GM12878 (cell line): ENCODE results near the gene NEMP2. TPM values are rescaled to one million over a fixed set of nuclear protein-coding genes. Genes with fewer than 3 reads are reported as not detected.

Source experiments
- ATAC-seq: fragments of 200-7000 bp; cut with Tn5 transposase; 3 replicates; pipeline ENCODE4 v1.9.1; 2020; ENCODE audit warnings: mild to moderate bottlenecking, moderate library complexity
- BruUV-seq: library from RNA; stranded (reverse); fragments of 400-500 nt; replicated peaks from 2 replicates; lab custom pipeline; 2021; lab: Mats Ljungman, UMichigan
- CTCF ChIA-PET: fragments of 300-600 bp; sonication (Branson Sonifier 250); formaldehyde crosslinking; extraction: SDS; loops from one replicate; lab custom pipeline; 2021; ENCODE audit warnings: inconsistent platforms; lab: Yijun Ruan, JAX
- POLR2A ChIA-PET: fragments of 350-600 bp; formaldehyde crosslinking; extraction: SDS; loops from one replicate; lab custom pipeline; 2021; ENCODE audit warnings: inconsistent platforms; lab: Charles Lee
- RAD21 ChIA-PET: fragments of 300-600 bp; sonication (Branson Sonifier 250); formaldehyde crosslinking; loops from one replicate; lab custom pipeline; 2023; ENCODE audit warnings: antibody characterized with exemption; ENCODE audit not compliant: unreplicated experiment; lab: Charles Lee
- SMC1A ChIA-PET: fragments of 300-600 bp; sonication (Branson Sonifier 250); formaldehyde crosslinking; loops from one replicate; lab custom pipeline; 2023; ENCODE audit not compliant: unreplicated experiment, uncharacterized antibody; lab: Charles Lee
- DNase-seq: peaks from one replicate; pipeline ENCODE4 v3.0.0-alpha.2; 2011; ENCODE audit warnings: low read depth, low spot score
- FAIRE-seq: peaks from 3 replicates; lab custom pipeline; 2011; peaks lifted over from hg19 to GRCh38; lab: Jason Lieb, UNC
- H2AFZ ChIP-seq: 2 replicates; pipeline ENCODE4 v1.6.0; 2011; ENCODE audit warnings: low read depth, low read length, control low read depth; ENCODE audit not compliant: control insufficient read depth
- H3K27ac ChIP-seq: 2 replicates; pipeline ENCODE4 v1.5.1; 2011; ENCODE audit warnings: control low read depth; ENCODE audit not compliant: control insufficient read depth, insufficient read depth
- H3K27me3 ChIP-seq, 2 experiments: replicated peaks in 1 of 2; 2 replicates each; pipeline versions ENCODE4 v1.6.0 to v1.6.1; 2011; ENCODE audit warnings: low read length in 1 of 2; ENCODE audit not compliant: control insufficient read depth in 2 of 2, insufficient read depth in 2 of 2
- H3K36me3 ChIP-seq, 2 experiments: 2 replicates each; pipeline ENCODE4 v1.5.1; 2011; ENCODE audit warnings: low read length in 1 of 2; ENCODE audit not compliant: control insufficient read depth in 2 of 2, insufficient read depth in 2 of 2
- H3K4me1 ChIP-seq: 2 replicates; pipeline ENCODE4 v1.6.1; 2011; ENCODE audit warnings: mild to moderate bottlenecking, low read length, moderate library complexity, mixed read lengths; ENCODE audit not compliant: control insufficient read depth, insufficient read depth
- H3K4me2 ChIP-seq: 2 replicates; pipeline ENCODE4 v1.6.0; 2011; ENCODE audit warnings: control low read depth; ENCODE audit not compliant: control insufficient read depth, insufficient read depth
- H3K4me3 ChIP-seq: fragments of 200-600 bp; sonication (generic); 2 replicates; pipeline ENCODE4 v1.5.1; 2016
- H3K79me2 ChIP-seq: 2 replicates; pipeline ENCODE4 v1.6.0; 2011; ENCODE audit warnings: low read length; ENCODE audit not compliant: control insufficient read depth, insufficient read depth
- H3K9ac ChIP-seq: 2 replicates; pipeline ENCODE4 v1.8.0; 2011; ENCODE audit warnings: low read length, control low read depth, mixed read lengths; ENCODE audit not compliant: control insufficient read depth, insufficient read depth
- H3K9me3 ChIP-seq: replicated peaks from 3 replicates; pipeline ENCODE4 v1.5.1; 2011; ENCODE audit warnings: mild to moderate bottlenecking, low read length; ENCODE audit not compliant: control insufficient read depth, insufficient read depth
- H4K20me1 ChIP-seq: 2 replicates; pipeline ENCODE4 v1.6.0; 2011; ENCODE audit not compliant: control insufficient read depth, insufficient read depth
- ATF2 ChIP-seq: IDR thresholded peaks from 2 replicates; pipeline ENCODE4 v1.6.1; 2012; ENCODE audit warnings: low read length, inconsistent platforms
- BRCA1 ChIP-seq: IDR thresholded peaks from 2 replicates; pipeline ENCODE4 v1.6.1; 2011; ENCODE audit warnings: low read depth, low read length, improper control_type of control experiment
- CBX5 ChIP-seq: sonication (generic); IDR thresholded peaks from 2 replicates; pipeline ENCODE4 v1.6.1; 2016; ENCODE audit warnings: low read depth, moderate library complexity, mild to moderate bottlenecking, inconsistent platforms
- CEBPB ChIP-seq, 2 experiments: fragments of 150-350 bp in 1 of 2; IDR thresholded peaks; 2 replicates each; pipeline ENCODE4 v1.6.1; 2012 to 2014; ENCODE audit warnings: low read depth in 2 of 2, low read length in 2 of 2, borderline replicate concordance in 1 of 2, inconsistent platforms in 1 of 2
- E2F4 ChIP-seq: IDR thresholded peaks from 2 replicates; pipeline ENCODE4 v1.6.1; 2012; ENCODE audit warnings: low read depth, low read length, improper control_type of control experiment
- E4F1 ChIP-seq: fragments of 450-650 bp; IDR thresholded peaks from 2 replicates; pipeline ENCODE4 v1.6.1; 2018; ENCODE audit warnings: borderline replicate concordance, mild to moderate bottlenecking; ENCODE audit not compliant: partially characterized antibody
- EZH2 ChIP-seq: IDR thresholded peaks from 2 replicates; pipeline ENCODE4 v1.6.1; 2012; ENCODE audit warnings: low read depth, mild to moderate bottlenecking, control low read depth, inconsistent platforms, low read length, borderline replicate concordance; ENCODE audit not compliant: control insufficient read depth
- FOS ChIP-seq: IDR thresholded peaks from 3 replicates; pipeline ENCODE4 v1.6.1; 2011; ENCODE audit warnings: borderline replicate concordance; ENCODE audit not compliant: insufficient read length; ENCODE audit errors: extremely low read depth
- KAT2A ChIP-seq: conservative IDR thresholded peaks from 2 replicates; pipeline ENCODE4 v1.6.1; 2011; ENCODE audit warnings: low read depth, low read length; ENCODE audit not compliant: control insufficient read depth
- NFYB ChIP-seq: IDR thresholded peaks from 2 replicates; pipeline ENCODE4 v1.6.1; 2011; ENCODE audit warnings: low read depth, mild to moderate bottlenecking, low read length, improper control_type of control experiment, moderate library complexity; ENCODE audit not compliant: insufficient read depth
- PML ChIP-seq: IDR thresholded peaks from 2 replicates; pipeline ENCODE4 v1.6.1; 2012; ENCODE audit warnings: low read length, inconsistent platforms
- POLR2AphosphoS5 ChIP-seq: IDR thresholded peaks from 2 replicates; pipeline ENCODE4 v1.6.1; 2011; ENCODE audit warnings: mild to moderate bottlenecking, low read length, inconsistent platforms
- REST ChIP-seq: IDR thresholded peaks from 2 replicates; pipeline ENCODE4 v1.6.1; 2012; ENCODE audit warnings: mild to moderate bottlenecking, low read depth, low read length
- STAT1 ChIP-seq: fragments of 450-650 bp; conservative IDR thresholded peaks from 2 replicates; pipeline ENCODE4 v1.6.1; 2014; ENCODE audit warnings: antibody characterized with exemption, mild to moderate bottlenecking
- ZBED1 ChIP-seq: IDR thresholded peaks from 2 replicates; pipeline ENCODE4 v1.6.1; 2016; ENCODE audit warnings: borderline replicate concordance
- ZNF207 ChIP-seq: fragments of 450-650 bp; IDR thresholded peaks from 2 replicates; pipeline ENCODE4 v1.6.1; 2014; ENCODE audit warnings: antibody characterized with exemption, mild to moderate bottlenecking, borderline replicate concordance
- WGBS: methylation state at CpG from one replicate; pipeline ENCODE4 v1.1.6; 2016; ENCODE audit warnings: low lambda C conversion rate; ENCODE audit not compliant: insufficient replicate concordance, insufficient coverage; ENCODE audit errors: missing lambda C conversion rate; 5-methylcytosine and 5-hydroxymethylcytosine counted together
- in situ Hi-C: fragments of 300-500 bp; cut with MboI; formaldehyde crosslinking; loops from 9 replicates; pipeline ENCODE4 v1.14.3; 2018; ENCODE audit warnings: mixed read lengths
- intact Hi-C: fragments of 100-400 bp; cut with micrococcal nuclease; formaldehyde crosslinking; loops from one replicate; pipeline ENCODE4 v1.14.2; 2022; ENCODE audit not compliant: unreplicated experiment
- polyA plus RNA-seq, 11 experiments: library from polyadenylated mRNA; depleted of rRNA in 4 of 11; unstranded in 6 of 11; stranded (reverse) in 5 of 11; fragments of >200 nt; fragmentation: Nextera tagmentation in 4 of 11; fragmentation: Illumina TruSeq in 1 of 11; extraction: Ambion mirVana in 4 of 11; extraction: Trizol in 1 of 11; gene quantifications; 1 replicate in 1 of 11; 2 replicates in 10 of 11; pipeline versions ENCODE4 v1.2.1 to v1.2.3, GENCODE V29; 2011 to 2016; ENCODE audit warnings: inconsistent platforms in 2 of 11, missing spikeins in 2 of 11, low read depth in 1 of 11
- total RNA-seq, 4 experiments: library from RNA; depleted of rRNA in 3 of 4; stranded (reverse); fragments of >200 nt in 3 of 4; fragmentation: Illumina TruSeq in 1 of 4; extraction: Trizol in 1 of 4; gene quantifications; 2 replicates each; pipeline versions ENCODE4 v1.2.1 to v1.2.3, GENCODE V29; 2013 to 2021

The NEMP2 gene
- total and polyA plus RNA-seq, 10 of the 15 experiments (the other 5 are each of a cell fraction or from before 2014, with no cell fraction given), result 2.3 to 14.0 (median 8.1) TPM

GRCh38 chr2:190462611-190463010 lies 71.9 kb downstream of the NEMP2 start:
- H3K4me1 ChIP-seq, result peaks cover 36% of the 10 kb centered on the region
- no peak overlapping the region for H3K4me2 ChIP-seq
- H3K4me3 ChIP-seq, result no peak overlapping the region
- H4K20me1 ChIP-seq, result no peaks in the 10 kb centered on the region
- DNase-seq, result no peak
- peaks cover 30% of the 10 kb centered on the region for H3K79me2 ChIP-seq
- H2AFZ ChIP-seq, result no peak overlapping the region
- ChIA-PET POLR2A (interaction anchor here (1.1 to 1.2 kb wide), 2 partner anchors 19 to 53 kb away, joined by 3 read pairs; no protein-coding TSS in a partner anchor), RAD21 (interaction anchor here (1.3 to 2.8 kb wide), 2 partner anchors 15 to 39 kb away, joined by 3 to 5 read pairs; no protein-coding TSS in a partner anchor), SMC1A (interaction anchor here (1.7 to 2.2 kb wide), 3 partner anchors 47 to 218 kb away, joined by 4 to 6 read pairs (median 6); no protein-coding TSS in a partner anchor), CTCF (interaction anchor here (0.8 kb wide), 1 partner anchor 142 kb away, joined by 3 read pairs; no protein-coding TSS in a partner anchor)
- no peak for FAIRE-seq
- H3K36me3 ChIP-seq, result no peaks in the 10 kb centered on the region; a peak in 1 of 4 replicates
- no TSS peak for BruUV-seq
- intact Hi-C loops, result no loop called here
- in situ Hi-C loops, result no loop called here
- H3K9ac ChIP-seq, result no peak overlapping the region
- H3K9me3 ChIP-seq, result no peaks in the 10 kb centered on the region; the same call in 2 of the 3 replicates
- no peaks in the 10 kb centered on the region for H3K27me3 ChIP-seq
- H3K27ac ChIP-seq, result no peak overlapping the region
- 100% methylated on average over 1 of the region's 1 CpG for WGBS
- ATAC-seq, result no peak
- TF ChIP-seq FOS, result no peak
- TF ChIP-seq E2F4, result no peak
- no peak for TF ChIP-seq STAT1
- TF ChIP-seq REST, result no peak
- TF ChIP-seq ZBED1, result no peak
- no peak for TF ChIP-seq EZH2
- TF ChIP-seq E4F1, result no peak
- TF ChIP-seq ATF2, result no peak
- no peak for TF ChIP-seq CBX5
- TF ChIP-seq KAT2A, result no peak
- TF ChIP-seq CEBPB (IDR thresholded peaks at IDR 0.05; ENCODE audit: borderline replicate concordance in 1 of 2, low read depth in 2 of 2, low read length in 2 of 2), result no peak
- TF ChIP-seq NFYB, result no peak
- TF ChIP-seq POLR2AphosphoS5, result no peak
- no peak for TF ChIP-seq ZNF207
- no peak for TF ChIP-seq PML
- no peak for TF ChIP-seq BRCA1
